Measurements from ENCODE around the gene PIK3R3.

DNA sequence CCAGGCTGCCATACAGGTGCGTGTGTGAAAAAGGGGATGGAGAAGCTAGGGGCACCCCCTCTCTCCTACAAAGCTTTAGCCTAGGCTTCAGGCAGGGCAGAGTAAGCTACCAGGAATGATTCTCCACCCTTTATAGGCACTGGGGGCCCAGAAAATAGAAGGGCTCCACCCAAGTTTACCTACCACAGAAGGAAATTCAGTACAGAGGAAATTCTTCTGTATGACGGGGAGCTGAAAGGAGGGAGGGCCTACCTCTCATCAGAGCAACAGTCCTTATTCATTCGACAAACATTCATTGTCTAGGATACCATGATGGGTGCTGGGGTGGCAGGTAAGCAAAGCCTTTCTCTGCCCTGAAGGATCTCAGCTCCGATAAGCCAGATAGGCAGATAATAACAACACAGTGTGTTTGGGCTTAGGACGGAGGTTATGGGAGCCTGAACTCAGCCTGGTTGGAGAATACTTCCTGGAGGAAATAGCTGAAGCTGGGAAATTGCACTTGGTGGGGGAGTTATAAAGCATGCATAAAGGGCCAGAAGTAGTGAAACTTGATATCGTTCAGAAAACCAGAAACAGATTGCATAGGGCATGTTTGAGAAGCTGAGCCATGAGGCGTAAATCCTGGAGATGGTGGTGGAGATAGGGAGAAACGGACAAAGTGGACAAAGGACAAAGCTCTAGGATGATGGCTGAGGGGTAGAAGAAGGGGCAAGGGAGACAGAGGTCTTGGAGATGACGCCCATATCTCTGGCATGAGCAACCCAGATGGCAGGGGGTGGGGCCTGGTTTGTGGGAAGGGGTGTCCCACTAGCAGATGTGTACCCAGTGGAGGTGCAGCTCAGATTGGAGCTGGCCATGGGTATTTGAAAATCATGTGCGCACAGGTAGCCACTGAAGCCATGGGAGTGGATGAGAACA, 49.2 kb upstream of the PIK3R3 start:
- TF ChIP-seq, protein P1, sequence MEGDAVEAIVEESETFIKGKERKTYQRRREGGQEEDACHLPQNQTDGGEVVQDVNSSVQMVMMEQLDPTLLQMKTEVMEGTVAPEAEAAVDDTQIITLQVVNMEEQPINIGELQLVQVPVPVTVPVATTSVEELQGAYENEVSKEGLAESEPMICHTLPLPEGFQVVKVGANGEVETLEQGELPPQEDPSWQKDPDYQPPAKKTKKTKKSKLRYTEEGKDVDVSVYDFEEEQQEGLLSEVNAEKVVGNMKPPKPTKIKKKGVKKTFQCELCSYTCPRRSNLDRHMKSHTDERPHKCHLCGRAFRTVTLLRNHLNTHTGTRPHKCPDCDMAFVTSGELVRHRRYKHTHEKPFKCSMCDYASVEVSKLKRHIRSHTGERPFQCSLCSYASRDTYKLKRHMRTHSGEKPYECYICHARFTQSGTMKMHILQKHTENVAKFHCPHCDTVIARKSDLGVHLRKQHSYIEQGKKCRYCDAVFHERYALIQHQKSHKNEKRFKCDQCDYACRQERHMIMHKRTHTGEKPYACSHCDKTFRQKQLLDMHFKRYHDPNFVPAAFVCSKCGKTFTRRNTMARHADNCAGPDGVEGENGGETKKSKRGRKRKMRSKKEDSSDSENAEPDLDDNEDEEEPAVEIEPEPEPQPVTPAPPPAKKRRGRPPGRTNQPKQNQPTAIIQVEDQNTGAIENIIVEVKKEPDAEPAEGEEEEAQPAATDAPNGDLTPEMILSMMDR (IDR thresholded peaks at IDR 0.05; ENCODE audit: extremely low read depth in 1 of 2, insufficient read depth in 1 of 2, low read depth in 1 of 2, low read length in 2 of 2), result no peak
- TF ChIP-seq EZH2 (IDR thresholded peaks at IDR 0.05; ENCODE audit: borderline replicate concordance, low read depth, low read length, severe bottlenecking) (no peak), POLR2A (IDR thresholded peaks at IDR 0.05; ENCODE audit: low read depth, low read length) (no peak), FOS (IDR thresholded peaks at IDR 0.05; ENCODE audit: borderline replicate concordance, insufficient read depth, low read length) (no peak), MYC (IDR thresholded peaks at IDR 0.05; ENCODE audit: low read depth, low read length) (no peak), MAX (IDR thresholded peaks at IDR 0.05; ENCODE audit: insufficient read depth, insufficient read length) (no peak), POLR2AphosphoS5 (IDR thresholded peaks at IDR 0.05; ENCODE audit: insufficient read depth, low read depth, low read length) (no peak)
